ENCODE results near the gene NRL.
"Not testable (repeated sequence)": the region's sequence is repeated elsewhere in the genome, so short reads cannot be mapped to it uniquely, and the experiment has no call there.

The NRL gene

DNA sequence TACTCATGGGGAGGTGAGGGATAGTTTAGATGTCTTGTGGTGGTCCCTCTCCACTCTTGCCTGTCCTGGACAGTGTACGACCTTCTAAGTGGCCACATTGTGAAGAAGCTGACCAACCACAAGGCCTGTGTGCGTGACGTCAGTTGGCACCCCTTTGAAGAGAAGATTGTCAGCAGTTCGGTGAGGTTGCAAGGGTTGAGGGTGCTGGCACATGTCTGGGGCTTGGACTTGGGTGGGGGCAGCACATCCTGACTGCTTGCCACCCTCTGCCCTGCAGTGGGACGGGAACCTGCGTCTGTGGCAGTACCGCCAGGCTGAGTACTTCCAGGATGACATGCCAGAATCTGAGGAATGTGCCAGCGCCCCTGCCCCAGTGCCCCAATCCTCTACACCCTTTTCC lies 8.1 kb upstream of the NRL start:
- DNase-seq: no peak

DNA sequence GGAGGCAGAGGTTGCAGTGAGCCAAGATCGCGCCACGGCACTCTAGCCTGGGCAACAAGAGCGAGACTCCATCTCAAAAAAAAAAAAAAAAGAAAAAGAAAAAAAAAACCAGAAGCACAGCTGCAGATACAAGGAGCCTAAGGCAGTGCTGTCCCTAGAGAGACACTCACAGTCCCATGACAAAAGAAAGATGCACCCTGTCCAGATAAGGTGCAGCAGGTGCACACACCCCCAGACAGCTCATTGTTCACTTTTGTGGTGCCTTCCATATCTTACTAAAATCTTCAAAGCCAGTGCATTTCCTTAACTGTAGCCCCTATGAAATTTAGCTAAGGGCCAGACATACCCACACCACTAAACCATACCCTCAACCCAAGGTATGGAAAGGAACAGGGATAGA lies 7.7 kb upstream of the NRL start:
- DNase-seq: no peak

DNA sequence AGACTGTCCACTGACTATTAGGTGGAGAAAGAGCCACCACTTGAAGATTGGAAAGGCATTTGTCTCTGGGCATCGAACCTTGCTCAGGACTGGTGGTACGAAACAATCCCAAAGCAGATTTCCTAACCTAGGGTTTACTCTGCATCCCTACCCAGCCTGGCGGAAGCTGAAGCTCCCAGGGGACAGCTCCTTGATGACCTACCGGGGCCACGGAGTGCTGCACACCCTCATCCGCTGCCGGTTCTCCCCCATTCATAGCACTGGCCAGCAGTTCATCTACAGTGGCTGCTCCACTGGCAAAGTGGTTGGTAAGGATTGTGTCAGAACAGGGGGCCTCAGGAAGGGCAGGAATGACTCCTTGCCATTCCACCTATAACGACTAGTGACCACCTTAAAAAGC lies 6.5 kb upstream of the NRL start:
- DNase-seq: no peak

DNA sequence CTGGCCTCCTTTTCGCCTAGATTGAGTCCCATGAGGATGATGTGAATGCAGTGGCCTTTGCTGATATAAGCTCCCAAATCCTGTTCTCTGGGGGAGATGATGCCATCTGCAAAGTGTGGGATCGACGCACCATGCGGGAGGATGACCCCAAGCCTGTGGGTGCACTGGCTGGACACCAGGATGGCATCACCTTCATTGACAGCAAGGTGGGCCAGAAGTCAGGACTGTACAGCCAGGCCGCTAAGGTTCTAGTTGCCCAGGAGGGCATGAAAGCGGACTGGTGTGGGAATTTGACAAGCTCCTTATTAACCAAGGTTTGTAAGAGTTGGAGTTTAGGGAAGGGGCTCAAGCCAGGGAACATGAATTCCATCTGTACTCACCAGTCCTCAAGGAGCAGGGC lies 4.9 kb upstream of the NRL start:
- DNase-seq: no peak

DNA sequence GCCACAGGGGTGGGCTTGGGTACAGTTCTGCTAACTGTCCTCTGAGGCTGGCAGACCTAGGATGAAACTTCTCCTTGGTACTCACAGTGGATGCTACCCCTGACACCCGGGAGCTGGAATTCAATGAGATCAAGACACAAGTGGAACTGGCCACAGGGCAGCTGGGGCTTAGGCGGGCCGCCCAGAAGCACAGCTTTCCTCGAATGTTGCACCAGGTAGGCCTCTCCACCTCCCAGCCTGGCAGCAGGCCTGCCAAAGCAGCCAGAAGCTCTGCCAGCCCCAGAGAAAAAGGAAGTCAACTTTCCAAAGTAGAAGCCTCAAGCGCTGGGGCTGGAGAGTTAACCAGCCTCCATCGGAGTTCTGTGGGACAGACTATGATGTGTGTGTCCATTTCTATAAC lies 2.4 kb upstream of the NRL start:
- DNase-seq: no peak

DNA sequence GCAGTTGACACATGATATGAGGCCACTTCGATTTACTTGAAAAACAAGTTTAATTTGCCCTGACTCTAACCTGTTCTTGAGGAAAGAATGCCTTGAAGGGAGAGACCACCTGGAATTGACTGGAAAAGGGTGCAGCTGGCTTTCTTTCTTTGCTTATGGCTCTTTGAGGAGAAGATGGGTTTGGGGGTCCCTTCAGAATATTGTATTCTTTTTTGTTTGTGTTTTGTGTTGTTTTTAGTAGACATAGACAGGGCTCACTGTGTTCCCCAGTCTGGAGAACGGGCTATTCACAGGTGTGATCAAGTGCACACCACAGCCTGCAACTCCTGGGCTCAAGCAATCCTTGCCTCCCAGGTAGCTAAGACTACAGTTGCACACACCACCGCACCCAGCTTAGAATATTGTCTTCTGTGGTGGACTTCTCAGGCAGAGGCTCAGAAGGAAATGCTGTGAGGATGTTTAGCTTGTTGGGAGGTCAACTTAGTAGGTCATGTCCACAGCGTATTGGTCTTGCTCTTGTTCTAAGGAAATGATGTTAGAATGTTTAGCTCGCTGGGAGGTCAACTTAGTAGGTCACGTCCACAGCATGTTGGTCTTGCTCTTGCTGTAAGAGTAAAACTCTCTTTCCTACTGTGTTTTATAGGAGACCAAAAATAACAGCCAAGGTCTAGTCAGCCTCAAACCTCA lies 1.5 kb upstream of the NRL start:
- no peak for DNase-seq

DNA sequence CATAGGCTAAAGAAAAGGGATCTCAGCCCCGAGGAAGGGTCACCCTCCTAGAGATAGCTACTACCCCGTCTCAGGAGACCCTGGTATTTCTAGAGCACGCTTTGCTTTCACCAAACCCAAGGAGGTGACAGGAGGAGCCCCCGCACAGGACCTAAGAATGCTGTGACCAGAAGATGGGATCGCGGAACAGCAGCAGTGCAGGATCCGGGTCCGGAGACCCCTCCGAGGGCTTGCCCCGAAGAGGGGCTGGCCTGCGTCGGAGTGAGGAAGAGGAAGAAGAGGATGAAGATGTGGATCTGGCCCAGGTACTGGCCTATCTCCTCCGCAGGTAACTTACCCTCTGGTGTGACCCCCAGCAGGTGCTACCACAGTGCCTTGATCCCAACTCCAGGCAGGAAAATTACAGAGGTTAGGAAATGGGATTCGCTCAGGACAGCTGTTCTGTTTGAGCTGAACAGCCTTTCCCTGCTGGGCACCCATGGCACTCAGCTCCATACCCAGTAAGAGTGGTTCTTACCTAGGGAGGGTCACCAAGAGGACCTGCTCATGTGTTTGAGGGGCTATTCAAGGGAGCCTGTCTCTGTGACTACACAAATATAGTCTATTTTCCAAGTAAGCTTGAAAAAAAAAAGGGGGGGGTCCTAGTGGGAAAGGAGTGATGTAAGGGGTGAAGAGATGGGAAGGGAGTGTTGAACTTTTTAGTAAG lies 826 bp upstream of the NRL start:
- DNase-seq: no peak

DNA sequence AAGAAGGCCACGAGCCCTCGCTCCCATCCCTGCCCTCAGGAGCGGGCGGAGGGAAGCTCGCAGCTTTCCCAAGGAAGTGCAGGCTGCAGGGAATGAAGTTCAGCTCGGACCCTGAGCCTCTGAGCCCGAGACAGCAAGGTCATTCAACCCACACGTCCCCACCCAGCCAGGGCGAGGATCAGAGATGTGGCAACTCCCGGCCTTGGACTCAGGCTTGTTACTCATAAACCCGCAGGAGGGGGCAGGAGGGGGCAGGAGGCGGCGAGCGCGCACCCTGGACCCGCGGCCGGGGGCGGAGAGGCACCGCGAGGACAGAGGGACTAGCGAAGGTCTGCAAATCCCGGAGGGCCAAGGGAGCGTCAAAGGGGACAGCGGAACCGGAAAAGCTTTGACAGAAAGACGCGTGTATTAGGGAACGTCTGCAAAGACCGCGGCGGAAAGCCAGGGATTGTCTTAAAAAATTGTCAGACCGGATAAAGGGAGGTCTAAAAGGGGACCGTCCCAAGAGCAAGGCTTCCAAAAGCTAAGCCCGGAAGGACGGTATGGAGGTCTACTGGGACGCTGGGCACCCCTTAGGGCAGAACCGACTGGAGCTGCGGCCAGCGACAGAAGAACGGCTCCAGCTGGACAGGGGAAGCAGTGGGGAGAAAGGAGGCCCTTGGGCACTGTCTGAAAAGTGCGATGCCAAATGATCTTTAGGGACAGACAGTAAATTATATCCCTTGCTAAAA lies 783 bp downstream of the NRL start:
- DNase-seq: peak; percentile 78

DNA sequence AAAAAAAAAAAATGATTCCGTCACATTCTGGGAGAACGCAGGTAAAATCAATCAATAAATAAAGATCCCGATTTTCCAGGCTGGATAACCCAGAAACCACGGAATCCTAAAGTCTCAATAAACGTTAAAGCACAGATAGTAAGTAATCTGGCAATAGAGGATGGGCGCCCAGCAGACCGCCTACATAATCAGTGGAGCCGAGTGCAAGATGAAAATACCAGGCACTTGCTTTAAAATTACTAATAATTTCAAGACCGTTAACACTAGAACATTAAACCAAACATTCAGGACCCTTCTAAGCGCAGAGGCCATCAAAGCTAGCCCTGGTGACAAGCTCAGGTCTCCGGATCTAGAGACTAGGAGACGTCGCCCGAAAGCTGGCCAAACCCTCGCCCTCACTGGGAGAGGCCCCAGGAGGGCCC lies 1.4 kb downstream of the NRL start:
- no peak for DNase-seq

DNA sequence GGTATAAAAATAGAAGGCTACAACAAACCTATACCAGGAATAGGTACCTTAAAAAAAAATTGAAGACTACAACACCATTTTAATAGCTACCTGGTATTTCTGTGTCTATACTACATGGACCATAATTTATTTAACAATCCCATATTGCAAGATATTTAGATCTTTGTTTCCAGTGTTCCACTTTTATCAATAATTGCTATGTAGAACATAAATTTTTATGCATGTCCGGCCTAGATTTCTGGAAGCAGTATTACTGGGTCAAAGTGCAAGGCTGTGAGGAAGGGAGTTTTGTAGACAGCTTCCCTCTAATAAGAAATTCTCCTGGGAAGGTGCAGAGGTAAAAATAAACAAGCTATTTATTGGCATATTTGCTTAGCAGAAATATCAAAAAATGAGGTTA lies 4.2 kb downstream of the NRL start:
- DNase-seq: no peak

DNA sequence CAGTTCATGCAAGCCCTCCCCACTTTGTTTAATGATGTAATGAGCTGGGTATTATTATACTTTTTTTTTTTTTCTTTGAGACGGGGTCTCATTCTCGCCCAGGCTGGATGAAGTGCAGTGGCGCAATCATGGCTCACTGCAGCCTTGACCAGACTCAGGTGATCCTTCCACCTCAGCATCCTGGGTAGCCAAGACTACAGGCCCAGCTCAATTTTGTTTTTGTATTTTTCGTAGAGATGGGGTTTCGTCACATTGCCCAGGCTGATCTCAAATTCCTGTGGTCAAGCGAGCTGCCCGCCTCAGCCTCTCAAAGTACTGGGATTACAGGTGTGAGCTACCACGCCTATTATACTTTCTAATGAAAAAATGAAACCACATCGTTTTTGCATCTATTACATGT lies 4.7 kb downstream of the NRL start:
- no peak for DNase-seq

DNA sequence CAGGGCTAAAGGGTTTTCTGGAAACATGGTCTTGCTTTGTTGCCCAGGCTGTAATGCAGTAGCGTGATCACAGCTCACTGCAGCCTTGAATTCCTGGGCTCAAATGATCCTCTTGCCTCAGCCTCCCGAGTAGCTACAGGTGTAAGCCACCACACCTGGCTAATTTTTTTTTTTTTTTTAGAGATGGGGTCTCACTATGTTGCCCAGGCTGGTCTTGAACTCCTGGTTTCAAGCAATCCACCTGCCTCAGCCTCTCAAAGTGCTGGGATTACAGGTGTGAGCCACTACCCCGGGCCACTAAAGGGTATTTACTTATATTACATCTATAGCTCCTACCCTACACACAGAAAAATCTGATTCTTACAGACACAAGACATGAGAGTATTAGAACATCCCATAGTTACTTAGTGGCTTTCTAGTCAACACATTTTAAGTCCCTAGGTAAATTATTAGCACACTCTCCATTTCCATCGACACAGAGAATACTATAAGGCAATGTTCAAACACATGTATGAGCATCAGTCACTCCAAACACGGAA lies 6.3 kb downstream of the NRL start:
- no peak for DNase-seq

DNA sequence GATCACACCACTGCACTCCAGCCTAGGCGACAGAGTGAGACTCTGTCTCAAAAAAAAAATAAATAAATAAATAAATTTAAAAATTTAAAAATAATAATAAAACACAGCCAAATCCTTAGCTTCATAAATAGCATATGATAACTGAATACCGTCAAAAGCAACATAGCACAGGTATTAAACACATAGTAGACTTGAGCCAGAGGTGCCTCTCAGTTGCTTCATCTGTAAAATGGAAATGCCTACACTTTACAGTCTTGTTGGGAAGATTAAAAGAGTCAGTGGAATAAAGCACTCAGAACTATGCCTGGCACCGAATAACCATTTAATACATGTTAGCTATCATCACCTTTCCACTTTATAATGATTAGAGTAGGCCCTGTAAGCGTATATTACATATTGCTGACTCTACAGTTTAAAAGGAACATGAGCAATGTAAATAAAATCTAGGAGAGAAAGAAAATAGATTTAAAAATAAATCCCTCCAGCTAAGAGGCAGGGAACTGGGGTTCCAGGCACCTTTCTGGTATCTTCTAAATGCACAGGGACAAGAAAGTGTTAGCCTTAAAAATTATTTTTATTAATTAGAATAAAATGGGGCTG lies 8.0 kb downstream of the NRL start:
- DNase-seq: no peak

DNA sequence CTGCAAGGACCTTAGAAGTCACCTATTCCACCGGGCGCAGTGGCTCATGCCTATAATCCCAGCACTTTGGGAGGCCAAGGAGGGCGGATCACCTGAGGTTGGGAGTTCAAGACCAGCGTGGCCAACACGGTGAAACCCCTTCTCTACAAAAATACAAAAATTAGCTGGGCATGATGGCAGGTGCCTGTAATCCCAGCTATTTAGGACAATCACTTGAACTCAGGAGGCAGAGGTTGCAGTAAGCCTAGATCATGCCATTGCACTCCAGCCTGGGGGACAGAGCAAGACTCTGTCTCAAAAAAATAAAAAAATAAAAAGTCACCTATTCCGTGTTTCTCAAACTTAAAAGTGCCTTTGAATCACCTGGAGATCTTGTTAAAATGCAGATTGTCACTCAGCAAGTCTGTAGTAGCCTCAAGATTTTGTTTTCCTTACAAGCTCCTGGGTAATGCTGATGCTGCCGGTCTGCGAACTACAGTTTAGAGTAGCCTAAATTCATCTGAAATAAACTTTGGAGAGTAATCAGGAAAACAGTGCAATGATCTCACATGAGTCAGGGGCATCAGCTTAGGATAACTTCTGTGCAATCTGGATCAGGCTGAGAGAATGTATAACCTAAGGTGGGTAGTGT lies 9.0 kb downstream of the NRL start:
- DNase-seq: not testable (repeated sequence)

DNA sequence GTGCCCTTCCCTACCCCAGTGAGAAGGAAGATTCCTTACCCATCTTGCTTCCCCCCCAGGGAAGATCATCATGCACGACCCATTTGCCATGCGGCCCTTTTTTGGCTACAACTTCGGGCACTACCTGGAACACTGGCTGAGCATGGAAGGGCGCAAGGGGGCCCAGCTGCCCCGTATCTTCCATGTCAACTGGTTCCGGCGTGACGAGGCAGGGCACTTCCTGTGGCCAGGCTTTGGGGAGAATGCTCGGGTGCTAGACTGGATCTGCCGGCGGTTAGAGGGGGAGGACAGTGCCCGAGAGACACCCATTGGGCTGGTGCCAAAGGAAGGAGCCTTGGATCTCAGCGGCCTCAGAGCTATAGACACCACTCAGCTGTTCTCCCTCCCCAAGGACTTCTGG lies 11.3 kb downstream of the NRL start:
- no peak for DNase-seq

DNA sequence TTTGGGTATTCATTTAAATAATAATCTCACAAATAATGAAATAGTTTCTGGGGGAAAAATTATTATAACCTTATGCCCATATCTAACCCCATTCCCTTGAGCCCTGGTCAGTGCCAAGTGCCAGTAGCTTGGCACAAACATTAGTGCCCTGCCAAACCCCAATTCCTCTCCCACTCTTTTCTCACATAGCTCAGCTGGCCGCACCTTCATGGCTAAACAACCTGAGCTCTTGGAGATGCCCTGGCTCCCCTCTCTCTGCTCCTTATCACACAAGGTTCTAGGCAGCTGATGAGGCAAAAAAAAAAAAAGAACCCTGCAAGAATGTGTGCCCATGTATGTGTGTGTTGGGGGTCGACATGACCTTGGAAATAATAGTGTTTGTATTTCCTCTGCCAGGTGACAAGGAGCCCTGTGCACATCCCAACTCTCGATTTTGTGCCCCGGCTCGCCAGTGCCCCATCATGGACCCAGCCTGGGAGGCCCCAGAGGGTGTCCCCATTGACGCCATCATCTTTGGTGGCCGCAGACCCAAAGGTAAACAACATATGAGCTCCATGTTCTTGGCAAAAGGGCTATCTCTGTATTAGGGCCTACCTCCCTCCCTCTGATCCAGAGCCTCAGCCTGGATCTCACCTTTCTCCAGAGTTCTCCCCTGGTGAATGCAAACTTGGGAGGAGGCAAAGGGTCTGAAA lies 12.2 kb downstream of the NRL start:
- no peak for DNase-seq

DNA sequence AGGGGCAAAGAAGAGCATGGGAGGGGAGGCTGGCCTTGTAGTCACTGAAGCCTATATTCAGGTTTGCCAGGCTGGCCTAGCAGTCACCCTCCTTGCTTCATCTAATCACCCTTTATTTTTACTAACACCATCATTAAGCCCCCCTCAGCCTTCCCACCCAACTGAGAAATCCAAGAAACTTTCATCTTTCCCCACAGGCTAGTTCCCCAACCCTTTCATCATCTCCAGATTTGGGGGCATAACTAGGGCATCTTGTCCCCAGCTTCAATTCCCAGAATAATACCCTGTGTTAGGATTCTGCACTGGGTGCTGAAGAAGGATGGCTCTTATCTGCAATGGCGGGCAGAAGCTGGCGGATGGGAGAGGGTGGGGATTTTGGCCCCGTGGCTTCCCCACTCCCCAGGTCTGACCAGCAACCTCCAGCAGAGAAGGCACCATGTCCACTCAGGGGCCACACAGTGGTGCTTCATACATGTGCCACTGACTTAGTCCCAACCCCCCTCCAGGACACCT lies 13.7 kb downstream of the NRL start:
- DNase-seq: no peak

DNA sequence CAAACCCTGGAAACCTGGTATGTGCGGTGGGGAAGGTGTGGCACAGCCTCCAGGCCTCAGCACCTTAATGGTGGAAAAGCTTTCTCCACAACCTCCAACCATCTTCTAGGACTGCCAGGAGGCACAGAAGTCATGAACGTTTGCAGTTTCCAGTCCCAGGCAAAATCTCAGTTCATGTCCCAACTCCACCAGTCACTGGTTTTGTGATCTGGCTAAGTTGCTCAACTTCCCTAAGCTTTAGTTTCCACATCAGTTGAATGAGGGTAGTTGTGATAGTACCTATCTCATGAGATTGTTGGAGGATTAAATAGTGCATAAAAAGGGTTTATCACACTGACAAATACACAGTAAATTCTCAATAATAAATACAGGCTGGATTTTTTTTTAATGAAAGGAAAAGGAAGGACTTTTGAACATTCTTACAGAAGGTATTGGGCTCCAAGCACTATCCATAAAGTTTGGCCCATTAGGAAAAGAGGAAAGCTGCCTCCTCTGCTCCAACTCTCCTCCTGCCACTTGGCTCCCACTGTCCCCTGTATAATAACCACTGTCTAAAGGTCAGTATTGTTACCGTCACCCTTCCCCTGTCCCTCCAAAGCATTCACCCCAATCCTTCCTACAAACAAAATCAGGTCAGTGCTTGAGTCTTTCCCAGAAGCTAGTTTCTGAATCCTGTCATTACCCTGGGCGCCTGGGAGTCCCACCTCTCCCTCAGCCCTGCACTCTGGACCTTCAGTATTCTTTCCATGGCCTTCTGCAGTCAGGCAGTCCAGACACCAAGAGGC lies 14.4 kb downstream of the NRL start:
- DNase-seq: no peak

DNA sequence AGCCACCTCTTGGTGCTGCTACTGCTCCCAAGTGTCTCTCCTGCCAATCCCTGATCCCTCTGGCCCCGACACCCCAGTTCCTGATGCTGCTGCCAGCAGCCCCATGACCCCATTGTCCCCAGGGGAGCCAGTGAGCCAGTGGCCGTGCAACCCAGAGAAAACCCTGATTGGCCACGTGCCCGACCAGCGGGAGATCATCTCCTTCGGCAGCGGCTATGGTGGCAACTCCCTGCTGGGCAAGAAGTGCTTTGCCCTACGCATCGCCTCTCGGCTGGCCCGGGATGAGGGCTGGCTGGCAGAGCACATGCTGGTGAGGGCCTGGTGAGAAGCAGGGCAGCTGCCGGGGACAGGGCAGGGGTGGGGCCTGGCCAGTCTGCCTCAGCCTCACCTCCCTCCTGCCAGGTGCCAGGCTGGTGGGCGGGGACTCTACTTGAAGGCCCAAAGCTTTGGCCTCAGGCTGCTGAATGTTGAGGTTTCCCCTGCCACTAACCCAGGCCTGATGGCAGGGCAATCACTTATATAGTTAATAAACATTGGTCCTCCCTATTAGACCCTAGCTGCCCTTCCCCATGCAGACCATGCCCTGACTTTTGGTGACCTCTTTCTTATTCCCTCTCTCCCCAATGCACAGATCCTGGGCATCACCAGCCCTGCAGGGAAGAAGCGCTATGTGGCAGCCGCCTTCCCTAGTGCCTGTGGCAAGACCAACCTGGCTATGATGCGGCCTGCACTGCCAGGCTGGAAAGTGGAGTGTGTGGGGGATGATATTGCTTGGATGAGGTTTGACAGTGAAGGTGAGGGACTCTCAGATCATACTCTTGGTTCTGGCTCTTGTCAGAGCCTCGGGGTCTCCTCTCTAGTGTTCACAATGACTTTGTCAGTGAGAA lies 15.6 kb downstream of the NRL start:
- peak; percentile 37 for DNase-seq

DNA sequence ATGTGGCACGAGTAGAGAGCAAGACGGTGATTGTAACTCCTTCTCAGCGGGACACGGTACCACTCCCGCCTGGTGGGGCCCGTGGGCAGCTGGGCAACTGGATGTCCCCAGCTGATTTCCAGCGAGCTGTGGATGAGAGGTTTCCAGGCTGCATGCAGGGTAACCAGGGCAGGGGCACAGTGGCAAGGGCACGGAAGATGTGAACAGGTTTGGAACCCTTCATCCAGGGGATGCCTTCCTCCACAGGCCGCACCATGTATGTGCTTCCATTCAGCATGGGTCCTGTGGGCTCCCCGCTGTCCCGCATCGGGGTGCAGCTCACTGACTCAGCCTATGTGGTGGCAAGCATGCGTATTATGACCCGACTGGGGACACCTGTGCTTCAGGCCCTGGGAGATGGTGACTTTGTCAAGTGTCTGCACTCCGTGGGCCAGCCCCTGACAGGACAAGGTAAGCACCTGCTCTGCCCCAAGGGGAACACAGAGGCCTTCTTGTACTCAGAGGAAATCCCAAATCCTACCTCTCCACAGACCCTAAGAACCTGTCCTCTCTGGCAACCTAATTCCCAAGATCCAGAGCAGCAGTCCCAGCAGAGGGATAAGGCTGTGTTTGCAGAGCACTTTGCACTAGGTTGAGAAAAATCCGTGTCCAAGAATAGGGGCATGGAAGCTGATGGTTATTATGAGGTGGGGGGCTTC lies 16.4 kb downstream of the NRL start:
- no peak for DNase-seq
